Measurements from ENCODE around the gene SHB.

GRCh38 chr9:38042626-38043357 lies 26.2 kb downstream of the SHB start:
- no peak for TF ChIP-seq CTCF (IDR thresholded peaks at IDR 0.05)
- TF ChIP-seq POLR2A (IDR thresholded peaks at IDR 0.05), result no peak
